ENCODE results near the gene KCTD8.

The KCTD8 gene

DNA sequence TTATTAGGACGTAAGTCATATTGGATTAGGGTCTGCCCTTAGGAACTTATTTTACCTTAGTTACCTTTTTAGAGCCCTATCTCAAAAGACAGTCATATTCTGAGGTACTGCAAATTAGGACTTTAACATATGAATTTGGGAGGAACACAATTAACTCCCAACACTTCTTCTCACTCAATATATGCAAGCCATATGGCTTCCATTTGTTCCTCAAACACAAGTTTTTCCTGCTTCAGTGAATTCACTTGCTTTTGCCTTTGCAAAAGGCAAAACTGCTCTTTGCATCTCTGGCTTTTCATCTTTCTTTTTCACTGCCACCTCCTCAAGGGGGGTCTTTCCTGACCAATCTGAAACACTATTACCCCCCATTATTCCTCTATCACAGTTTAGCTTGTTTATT, 220.3 kb downstream of the KCTD8 start:
- H3K4me3 ChIP-seq (ENCODE audit: low read depth, low read length) = no peak overlapping the region
- H3K27me3 ChIP-seq (ENCODE audit: control insufficient read depth, insufficient read depth, low read length) = no peaks in the 10 kb centered on the region
- no peaks in the 10 kb centered on the region for H3K36me3 ChIP-seq (ENCODE audit: control insufficient read depth, insufficient read depth, low read length)
- H3K9ac ChIP-seq = no peak overlapping the region
- TF ChIP-seq, protein P1, sequence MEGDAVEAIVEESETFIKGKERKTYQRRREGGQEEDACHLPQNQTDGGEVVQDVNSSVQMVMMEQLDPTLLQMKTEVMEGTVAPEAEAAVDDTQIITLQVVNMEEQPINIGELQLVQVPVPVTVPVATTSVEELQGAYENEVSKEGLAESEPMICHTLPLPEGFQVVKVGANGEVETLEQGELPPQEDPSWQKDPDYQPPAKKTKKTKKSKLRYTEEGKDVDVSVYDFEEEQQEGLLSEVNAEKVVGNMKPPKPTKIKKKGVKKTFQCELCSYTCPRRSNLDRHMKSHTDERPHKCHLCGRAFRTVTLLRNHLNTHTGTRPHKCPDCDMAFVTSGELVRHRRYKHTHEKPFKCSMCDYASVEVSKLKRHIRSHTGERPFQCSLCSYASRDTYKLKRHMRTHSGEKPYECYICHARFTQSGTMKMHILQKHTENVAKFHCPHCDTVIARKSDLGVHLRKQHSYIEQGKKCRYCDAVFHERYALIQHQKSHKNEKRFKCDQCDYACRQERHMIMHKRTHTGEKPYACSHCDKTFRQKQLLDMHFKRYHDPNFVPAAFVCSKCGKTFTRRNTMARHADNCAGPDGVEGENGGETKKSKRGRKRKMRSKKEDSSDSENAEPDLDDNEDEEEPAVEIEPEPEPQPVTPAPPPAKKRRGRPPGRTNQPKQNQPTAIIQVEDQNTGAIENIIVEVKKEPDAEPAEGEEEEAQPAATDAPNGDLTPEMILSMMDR (IDR thresholded peaks at IDR 0.05) = no peak
- no peaks in the 10 kb centered on the region for H3K9me3 ChIP-seq (ENCODE audit: control insufficient read depth, low read length)
- H3K4me1 ChIP-seq = no peaks in the 10 kb centered on the region
- no peak overlapping the region for H2AFZ ChIP-seq
- no peak overlapping the region for H3K4me2 ChIP-seq (ENCODE audit: low read length)
- H3K27ac ChIP-seq = no peak overlapping the region
- H3K79me2 ChIP-seq = no peaks in the 10 kb centered on the region

DNA sequence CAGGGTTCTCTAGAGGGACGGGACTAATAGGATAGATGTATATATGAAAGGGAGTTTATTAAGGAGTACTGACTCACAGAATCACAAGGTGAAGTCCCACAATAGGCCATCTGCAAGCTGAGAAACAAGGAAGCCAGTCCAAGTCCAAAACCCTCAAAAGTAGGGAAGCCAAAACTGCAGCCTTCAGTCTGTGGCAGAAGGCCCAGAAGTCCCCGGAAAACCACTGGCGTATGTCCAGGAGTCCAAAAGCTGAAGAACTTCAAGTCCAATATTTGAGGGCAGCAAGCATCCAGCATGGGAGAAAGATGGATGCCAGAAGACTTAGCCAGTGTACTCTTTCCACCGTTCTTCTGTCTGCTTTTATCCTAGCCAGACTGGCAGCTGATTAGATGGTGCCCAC, 227.2 kb downstream of the KCTD8 start:
- Histone ChIP-seq H3K9me3 (ENCODE audit: control insufficient read depth, low read length) (no peaks in the 10 kb centered on the region), H3K36me3 (ENCODE audit: control insufficient read depth, insufficient read depth, low read length) (no peaks in the 10 kb centered on the region), H3K9ac (no peak overlapping the region), H3K4me3 (ENCODE audit: low read depth, low read length) (no peak overlapping the region), H3K4me2 (ENCODE audit: low read length) (no peak overlapping the region), H3K79me2 (no peaks in the 10 kb centered on the region), H3K4me1 (no peaks in the 10 kb centered on the region), H2AFZ (no peak overlapping the region), H3K27me3 (ENCODE audit: control insufficient read depth, insufficient read depth, low read length) (no peaks in the 10 kb centered on the region), H3K27ac (no peak overlapping the region)
- TF ChIP-seq, protein P1 (IDR thresholded peaks at IDR 0.05) = no peak

DNA sequence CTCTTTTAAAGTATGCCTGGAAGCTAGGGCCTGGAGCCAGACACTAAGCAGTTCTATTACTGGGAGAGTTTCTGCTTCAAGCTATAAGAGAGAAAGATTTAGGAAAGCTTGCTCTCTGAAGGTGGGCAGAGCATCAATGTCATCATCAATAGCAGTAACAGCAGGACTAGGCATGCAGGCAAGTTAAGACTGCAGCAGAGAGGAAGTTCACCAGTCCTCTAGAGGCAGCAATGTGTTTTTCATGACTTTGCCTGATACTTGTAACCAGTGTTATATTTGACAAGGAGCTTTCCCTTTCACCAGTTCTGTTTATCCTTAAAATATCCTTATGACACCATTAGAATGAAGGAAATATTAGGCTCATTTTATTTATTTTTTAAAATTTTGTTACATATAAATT, 237.9 kb downstream of the KCTD8 start:
- Histone ChIP-seq H3K4me1 (no peaks in the 10 kb centered on the region), H3K27me3 (ENCODE audit: control insufficient read depth, insufficient read depth, low read length) (no peaks in the 10 kb centered on the region), H3K79me2 (no peaks in the 10 kb centered on the region), H3K9me3 (ENCODE audit: control insufficient read depth, low read length) (no peaks in the 10 kb centered on the region), H3K4me2 (ENCODE audit: low read length) (no peak overlapping the region), H3K9ac (no peak overlapping the region), H3K36me3 (ENCODE audit: control insufficient read depth, insufficient read depth, low read length) (no peaks in the 10 kb centered on the region), H3K27ac (no peak overlapping the region), H3K4me3 (ENCODE audit: low read depth, low read length) (no peak overlapping the region), H2AFZ (no peak overlapping the region)
- TF ChIP-seq, protein P1 (IDR thresholded peaks at IDR 0.05) = no peak

DNA sequence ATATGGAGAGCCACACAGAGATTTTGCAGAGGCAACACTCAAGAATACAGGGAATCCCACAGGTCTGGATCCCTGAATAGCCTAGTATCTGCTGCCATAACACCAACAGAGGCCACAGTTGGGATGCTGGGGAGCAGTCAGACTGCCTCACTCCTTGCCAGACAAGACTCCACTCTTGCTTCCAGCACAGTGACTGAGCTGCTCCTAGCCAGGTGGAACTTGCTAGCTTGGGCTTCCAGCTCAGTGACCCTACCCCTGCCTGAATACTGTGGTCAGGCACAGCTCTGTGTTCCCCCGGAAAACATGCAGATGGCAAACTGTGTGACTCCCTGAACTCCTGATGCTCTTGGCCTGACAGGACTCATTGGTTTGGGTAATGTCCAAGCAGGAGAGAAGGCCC, 251.8 kb downstream of the KCTD8 start:
- H3K9me3 ChIP-seq (ENCODE audit: control insufficient read depth, low read length) = no peaks in the 10 kb centered on the region
- no peaks in the 10 kb centered on the region for H3K36me3 ChIP-seq (ENCODE audit: control insufficient read depth, insufficient read depth, low read length)
- H3K4me1 ChIP-seq = no peaks in the 10 kb centered on the region
- H3K4me2 ChIP-seq (ENCODE audit: low read length) = no peak overlapping the region
- TF ChIP-seq, protein P1 (IDR thresholded peaks at IDR 0.05) = no peak
- H3K9ac ChIP-seq = no peak overlapping the region
- no peaks in the 10 kb centered on the region for H3K79me2 ChIP-seq
- H2AFZ ChIP-seq = no peak overlapping the region
- no peak overlapping the region for H3K27ac ChIP-seq
- H3K4me3 ChIP-seq (ENCODE audit: low read depth, low read length) = no peak overlapping the region
- no peaks in the 10 kb centered on the region for H3K27me3 ChIP-seq (ENCODE audit: control insufficient read depth, insufficient read depth, low read length)

DNA sequence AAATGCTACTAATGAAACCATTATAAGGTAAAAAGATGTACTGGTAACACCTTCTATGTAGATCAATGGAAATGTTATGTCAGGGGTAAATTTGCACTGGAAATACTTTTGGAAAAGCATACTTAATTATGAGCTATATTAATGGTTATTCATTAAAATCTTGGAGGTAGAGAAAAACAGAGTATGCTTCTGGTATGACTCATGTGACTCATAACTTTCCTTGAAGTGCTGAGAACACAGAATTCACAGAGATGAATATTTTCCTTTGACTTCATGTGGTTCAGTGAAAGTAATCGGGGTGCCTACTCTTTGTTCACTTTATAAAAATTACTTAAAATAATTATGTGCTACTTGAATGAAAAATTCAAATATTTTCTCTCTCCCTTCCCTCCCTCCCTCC, 254.2 kb downstream of the KCTD8 start:
- no peak overlapping the region for H2AFZ ChIP-seq
- no peaks in the 10 kb centered on the region for H3K4me1 ChIP-seq
- H3K27ac ChIP-seq = no peak overlapping the region
- H3K27me3 ChIP-seq (ENCODE audit: control insufficient read depth, insufficient read depth, low read length) = no peaks in the 10 kb centered on the region
- TF ChIP-seq, protein P1 (IDR thresholded peaks at IDR 0.05) = no peak
- H3K4me2 ChIP-seq (ENCODE audit: low read length) = no peak overlapping the region
- no peaks in the 10 kb centered on the region for H3K79me2 ChIP-seq
- H3K9ac ChIP-seq = no peak overlapping the region
- no peaks in the 10 kb centered on the region for H3K9me3 ChIP-seq (ENCODE audit: control insufficient read depth, low read length)
- no peaks in the 10 kb centered on the region for H3K36me3 ChIP-seq (ENCODE audit: control insufficient read depth, insufficient read depth, low read length)
- no peak overlapping the region for H3K4me3 ChIP-seq (ENCODE audit: low read depth, low read length)
